Endothelial cell of umbilical vein (primary cell): ENCODE data around the gene NDUFA12. TPM values are rescaled to one million over a fixed set of nuclear protein-coding genes. Genes with fewer than 3 reads are reported as not detected.

Source experiments
- BruUV-seq: library from RNA; stranded (reverse); fragments of 400-500 nt; replicated peaks from 2 replicates; lab custom pipeline; 2021; lab: Mats Ljungman, UMichigan
- CTCF ChIA-PET: fragments of 300-600, 350-600 bp; sonication (Branson Sonifier 250); formaldehyde crosslinking; loops from one replicate; lab custom pipeline; 2021; ENCODE audit warnings: antibody characterized with exemption, inconsistent platforms; lab: Charles Lee
- POLR2A ChIA-PET: fragments of 300-600, 350-600 bp; sonication (Branson Sonifier 250); formaldehyde crosslinking; loops from one replicate; lab custom pipeline; 2021; ENCODE audit warnings: antibody characterized with exemption, inconsistent platforms; lab: Charles Lee
- DNase-seq: peaks from one replicate; pipeline ENCODE4 v3.0.0-alpha.2; 2011; ENCODE audit warnings: low read depth, low spot score
- FAIRE-seq: peaks from 2 replicates; lab custom pipeline; 2011; peaks lifted over from hg19 to GRCh38; lab: Jason Lieb, UNC
- H2AFZ ChIP-seq: 2 replicates; pipeline ENCODE4 v1.6.0; 2012; ENCODE audit warnings: low read depth, low read length, control low read depth, inconsistent platforms
- H3K27ac ChIP-seq: 2 replicates; pipeline ENCODE4 v1.5.1; 2011; ENCODE audit warnings: low read depth, mild to moderate bottlenecking, control low read depth, low read length, moderate library complexity; ENCODE audit not compliant: insufficient read depth
- H3K27me3 ChIP-seq, 2 experiments: 2 replicates each; pipeline versions ENCODE4 v1.6.0 to v1.6.1; 2011; ENCODE audit warnings: low read length in 2 of 2, mixed read lengths in 1 of 2; ENCODE audit not compliant: control insufficient read depth in 2 of 2, insufficient read depth in 2 of 2
- H3K36me3 ChIP-seq, 2 experiments: 2 replicates in 1 of 2; 3 replicates in 1 of 2; pipeline ENCODE4 v1.5.1; 2011; ENCODE audit warnings: low read length in 2 of 2, mild to moderate bottlenecking in 1 of 2, moderate library complexity in 1 of 2; ENCODE audit not compliant: control insufficient read depth in 2 of 2, insufficient read depth in 2 of 2; ENCODE audit errors: extremely low read depth in 1 of 2
- H3K4me1 ChIP-seq: 3 replicates; pipeline ENCODE4 v1.5.1; 2011; ENCODE audit warnings: mild to moderate bottlenecking, low read length; ENCODE audit not compliant: control insufficient read depth, insufficient read depth; ENCODE audit errors: extremely low read depth
- H3K4me2 ChIP-seq: 2 replicates; pipeline ENCODE4 v1.6.1; 2011; ENCODE audit warnings: low read length, control low read depth, mixed read lengths; ENCODE audit not compliant: insufficient read depth
- H3K4me3 ChIP-seq, 3 experiments: fragments of 200-600 bp in 1 of 3; sonication (generic), shearing (Covaris generic) in 1 of 3; replicated peaks in 1 of 3; 2 replicates each; pipeline ENCODE4 v1.5.1; 2011 to 2016; ENCODE audit warnings: control low read depth in 3 of 3, low read length in 3 of 3, mild to moderate bottlenecking in 2 of 3, inconsistent platforms in 1 of 3, low read depth in 1 of 3, moderate library complexity in 1 of 3; ENCODE audit not compliant: insufficient read depth in 1 of 3
- H3K79me2 ChIP-seq: 2 replicates; pipeline ENCODE4 v1.6.0; 2012; ENCODE audit warnings: low read length, inconsistent platforms; ENCODE audit not compliant: control insufficient read depth, insufficient read depth
- H3K9ac ChIP-seq: replicated peaks from 2 replicates; pipeline ENCODE3; 2011; ENCODE audit warnings: low read length, control low read depth; ENCODE audit not compliant: insufficient read depth; ENCODE audit errors: extremely low read depth
- H3K9me1 ChIP-seq: replicated peaks from 3 replicates; pipeline ENCODE4 v1.6.0; 2011; ENCODE audit warnings: mild to moderate bottlenecking, low read length; ENCODE audit not compliant: control insufficient read depth, insufficient read depth; ENCODE audit errors: extremely low read depth
- H3K9me3 ChIP-seq: replicated peaks from 2 replicates; pipeline ENCODE4 v1.5.1; 2012; ENCODE audit warnings: low read length, inconsistent platforms; ENCODE audit not compliant: control insufficient read depth, insufficient read depth
- H4K20me1 ChIP-seq: replicated peaks from 2 replicates; pipeline ENCODE3; 2011; ENCODE audit warnings: mild to moderate bottlenecking, low read length; ENCODE audit not compliant: control insufficient read depth, insufficient read depth; ENCODE audit errors: extremely low read depth
- EZH2 ChIP-seq: IDR thresholded peaks from 2 replicates; pipeline ENCODE4 v1.6.1; 2012; ENCODE audit warnings: borderline replicate concordance, low read depth, mild to moderate bottlenecking, moderate library complexity, low read length, inconsistent platforms; ENCODE audit not compliant: severe bottlenecking
- FOS ChIP-seq: IDR thresholded peaks from 2 replicates; pipeline ENCODE4 v1.6.1; 2011; ENCODE audit warnings: mild to moderate bottlenecking, low read length, moderate library complexity, borderline replicate concordance; ENCODE audit not compliant: insufficient read depth
- GATA2 ChIP-seq: IDR thresholded peaks from 2 replicates; pipeline ENCODE4 v1.7.0; 2011; ENCODE audit warnings: low read depth, mild to moderate bottlenecking, moderate library complexity, mixed read lengths, low read length; ENCODE audit not compliant: insufficient read length, insufficient read depth
- JUN ChIP-seq: IDR thresholded peaks from 2 replicates; pipeline ENCODE4 v1.6.1; 2011; ENCODE audit warnings: borderline replicate concordance, low read depth; ENCODE audit not compliant: insufficient read length, insufficient read depth
- MYC ChIP-seq: IDR thresholded peaks from one replicate; pipeline ENCODE4 v1.6.1; 2011; ENCODE audit warnings: mild to moderate bottlenecking, low read depth, low read length
- POLR2A ChIP-seq: IDR thresholded peaks from 2 replicates; pipeline ENCODE4 v1.6.1; 2012; ENCODE audit warnings: low read depth, mild to moderate bottlenecking, control low read depth, low read length
- POLR2AphosphoS5 ChIP-seq: IDR thresholded peaks from 2 replicates; pipeline ENCODE4 v1.6.1; 2012; ENCODE audit warnings: low read depth, mild to moderate bottlenecking, control low read depth, low read length, moderate library complexity; ENCODE audit not compliant: insufficient read depth
- dilution Hi-C: fragments of 300-500 bp; cut with MboI; formaldehyde crosslinking; loops from one replicate; pipeline ENCODE4 v1.15.0; 2019; ENCODE audit warnings: low sequenced_read_pairs; ENCODE audit not compliant: extremely low pct_ligation_motif_present
- intact Hi-C: fragments of 100-400 bp; cut with micrococcal nuclease; formaldehyde crosslinking; loops from one replicate; pipeline ENCODE4 v1.10.0; 2022
- polyA plus RNA-seq, 4 experiments: library from polyadenylated mRNA; depleted of rRNA in 3 of 4; stranded (reverse) in 3 of 4; unstranded in 1 of 4; fragments of >200 nt; gene quantifications; 2 replicates each; pipeline versions ENCODE4 v1.2.1 to v1.2.3, GENCODE V29; 2011 to 2012; ENCODE audit warnings: missing spikeins in 1 of 4
- total RNA-seq: library from RNA; stranded (reverse); gene quantifications from 2 replicates; pipeline ENCODE4 v1.2.3, GENCODE V29; 2021
- TF ChIP-seq, protein P1 (sequence below): IDR thresholded peaks from 2 replicates; pipeline ENCODE4 v1.6.1; 2011; ENCODE audit not compliant: insufficient read depth, insufficient read length
- TF ChIP-seq, protein P2 (sequence below), 2 donors: IDR thresholded peaks; 1 replicate in 1 of 2; 2 replicates in 1 of 2; pipeline ENCODE4 v1.5.1; 2011; ENCODE audit warnings: low read length in 2 of 2, mild to moderate bottlenecking in 2 of 2, moderate library complexity in 2 of 2, control low read depth in 1 of 2, inconsistent platforms in 1 of 2, low read depth in 1 of 2; ENCODE audit not compliant: insufficient read depth in 1 of 2; ENCODE audit errors: extremely low read depth in 1 of 2

The NDUFA12 gene
- total and polyA plus RNA-seq, 2 donors (not counting 3 experiments of a cell fraction or from before 2014, with no cell fraction given) = 126 to 184 TPM

DNA sequence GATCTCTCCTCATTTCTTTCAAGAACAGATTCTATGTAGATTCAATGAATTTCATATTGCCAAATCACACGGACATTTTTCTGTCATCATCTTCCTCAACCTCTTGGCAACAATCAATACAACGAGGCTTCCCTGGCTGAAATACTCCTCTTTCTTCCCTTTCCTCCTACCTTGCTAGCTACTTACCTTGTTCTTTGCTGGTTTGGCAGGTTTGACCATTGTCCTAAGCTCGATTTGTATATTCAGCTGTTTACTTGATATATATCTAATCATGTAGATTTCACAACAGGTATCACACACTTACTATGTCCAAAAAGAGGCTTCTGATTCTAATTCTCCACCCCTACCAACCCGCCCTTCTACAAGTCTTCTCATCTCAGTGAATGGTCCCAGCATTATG is 23.6 kb downstream of the NDUFA12 start:
- intact Hi-C loops = loop anchor here (2.0 to 5.0 kb wide), 2 partner anchors 338 to 433 kb away; no protein-coding TSS in a partner anchor
- CTCF ChIA-PET = no interaction called here

More for the DNA sequence above, 23.6 kb downstream of the NDUFA12 start:
- Histone ChIP-seq H3K27ac (no peak overlapping the region), H3K4me2 (no peak overlapping the region), H2AFZ (no peak overlapping the region), H3K9me3 (no peaks in the 10 kb centered on the region), H3K9ac (no peak overlapping the region), H3K27me3 (no peaks in the 10 kb centered on the region), H3K4me3 (no peak overlapping the region), H4K20me1 (no peaks in the 10 kb centered on the region), H3K4me1 (no peaks in the 10 kb centered on the region), H3K79me2 (no peaks in the 10 kb centered on the region), H3K9me1 (no peaks in the 10 kb centered on the region), H3K36me3 (peaks cover 0 to 5% of the 10 kb centered on the region in 2 experiments)
- BruUV-seq = no TSS peak
- no peak for FAIRE-seq
- POLR2A ChIA-PET = no interaction called here
- no peak for DNase-seq
- dilution Hi-C loops = no loop called here
- TF ChIP-seq EZH2 (no peak), POLR2AphosphoS5 (no peak), FOS (no peak), GATA2 (no peak), MYC (no peak), JUN (no peak), POLR2A (no peak)
- TF ChIP-seq, protein P1, sequence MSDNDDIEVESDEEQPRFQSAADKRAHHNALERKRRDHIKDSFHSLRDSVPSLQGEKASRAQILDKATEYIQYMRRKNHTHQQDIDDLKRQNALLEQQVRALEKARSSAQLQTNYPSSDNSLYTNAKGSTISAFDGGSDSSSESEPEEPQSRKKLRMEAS = no peak
- TF ChIP-seq, protein P2, sequence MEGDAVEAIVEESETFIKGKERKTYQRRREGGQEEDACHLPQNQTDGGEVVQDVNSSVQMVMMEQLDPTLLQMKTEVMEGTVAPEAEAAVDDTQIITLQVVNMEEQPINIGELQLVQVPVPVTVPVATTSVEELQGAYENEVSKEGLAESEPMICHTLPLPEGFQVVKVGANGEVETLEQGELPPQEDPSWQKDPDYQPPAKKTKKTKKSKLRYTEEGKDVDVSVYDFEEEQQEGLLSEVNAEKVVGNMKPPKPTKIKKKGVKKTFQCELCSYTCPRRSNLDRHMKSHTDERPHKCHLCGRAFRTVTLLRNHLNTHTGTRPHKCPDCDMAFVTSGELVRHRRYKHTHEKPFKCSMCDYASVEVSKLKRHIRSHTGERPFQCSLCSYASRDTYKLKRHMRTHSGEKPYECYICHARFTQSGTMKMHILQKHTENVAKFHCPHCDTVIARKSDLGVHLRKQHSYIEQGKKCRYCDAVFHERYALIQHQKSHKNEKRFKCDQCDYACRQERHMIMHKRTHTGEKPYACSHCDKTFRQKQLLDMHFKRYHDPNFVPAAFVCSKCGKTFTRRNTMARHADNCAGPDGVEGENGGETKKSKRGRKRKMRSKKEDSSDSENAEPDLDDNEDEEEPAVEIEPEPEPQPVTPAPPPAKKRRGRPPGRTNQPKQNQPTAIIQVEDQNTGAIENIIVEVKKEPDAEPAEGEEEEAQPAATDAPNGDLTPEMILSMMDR (IDR thresholded peaks at IDR 0.05; ENCODE audit: extremely low read depth in 1 of 2, insufficient read depth in 1 of 2, low read depth in 1 of 2, low read length in 2 of 2) = no peak
